HG03575 (cell line): ENCODE data around the gene GID8.

Experiments
- ATAC-seq: cut with Tn5 transposase; IDR thresholded peaks from one replicate; pipeline ENCODE4 v1.9.1; 2021; ENCODE audit not compliant: unreplicated experiment, insufficient number of reproducible peaks, low FRiP score; ENCODE audit errors: extremely low read depth

GID8 gene

DNA sequence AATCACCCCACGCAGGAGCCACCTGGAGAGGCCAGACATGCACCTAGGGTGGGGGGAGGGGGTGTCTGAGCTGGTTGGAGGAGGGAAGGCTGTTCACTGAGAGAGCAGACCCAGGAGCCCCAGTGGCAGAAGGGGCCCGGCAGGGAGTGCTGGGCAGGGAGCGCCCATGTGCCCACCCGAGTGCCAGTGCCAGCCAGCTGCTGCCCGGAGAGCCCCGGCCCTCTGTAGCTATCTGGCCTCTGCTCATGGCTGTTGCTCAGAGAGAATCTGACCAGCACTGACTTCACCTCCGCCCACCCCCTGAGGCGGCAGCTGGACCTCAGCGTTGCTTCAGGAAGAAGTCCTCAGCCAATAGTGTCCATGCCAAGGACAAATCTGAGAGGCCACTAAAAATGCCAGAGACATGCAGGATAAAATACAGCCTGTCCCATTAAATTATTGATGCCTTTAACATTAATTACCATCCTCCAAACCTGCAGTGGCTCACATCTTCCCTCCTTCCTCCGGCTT is 37.4 kb downstream of the GID8 start:
- ATAC-seq = no peak

- ATAC-seq = no peak
Observed at GRCh38 chr20:62975812-62976508, 38.0 kb downstream of the GID8 start.

DNA sequence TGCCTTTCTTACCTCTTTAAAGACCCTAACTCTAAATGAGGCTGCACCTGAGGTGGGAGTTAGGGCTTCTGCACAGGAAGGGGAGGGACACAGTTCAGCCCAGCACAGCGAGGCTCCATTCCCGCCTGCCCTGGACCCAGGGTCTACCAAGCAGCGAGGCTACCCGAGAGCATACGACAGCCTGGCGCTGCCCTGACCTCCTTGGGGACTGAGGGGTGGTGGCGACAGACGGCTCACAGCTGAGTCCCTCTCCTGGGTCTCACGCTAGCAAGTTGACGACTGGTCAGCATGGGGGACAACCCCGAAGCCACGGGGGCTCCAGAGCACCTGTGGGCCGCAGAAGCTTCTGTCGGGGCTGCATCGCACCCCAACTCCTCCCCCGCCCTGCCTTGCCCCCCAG is 38.9 kb downstream of the GID8 start:
- ATAC-seq = no peak

- ATAC-seq = no peak
Observed at GRCh38 chr20:62977613-62978560, 39.9 kb downstream of the GID8 start.

DNA sequence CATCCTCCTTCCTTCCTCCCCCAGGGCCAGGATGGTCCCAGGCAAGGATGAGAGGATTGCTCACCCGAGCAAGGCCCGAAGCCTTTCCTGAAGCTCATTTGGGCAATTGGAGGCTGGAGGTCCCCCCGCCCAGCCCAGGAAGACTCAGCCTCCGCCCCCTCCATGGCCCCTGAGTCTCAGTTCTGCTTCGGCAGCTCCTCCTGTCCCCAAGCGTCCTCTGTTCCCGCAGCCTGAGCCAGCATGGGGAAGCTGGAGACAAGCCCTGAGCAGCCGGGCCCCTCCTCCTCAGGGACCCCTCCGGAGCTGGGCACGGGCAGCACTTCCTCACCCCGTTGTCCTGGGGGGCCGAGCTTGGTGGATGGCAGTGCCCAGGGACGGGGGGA is 40.6 kb downstream of the GID8 start:
- no peak for ATAC-seq

DNA sequence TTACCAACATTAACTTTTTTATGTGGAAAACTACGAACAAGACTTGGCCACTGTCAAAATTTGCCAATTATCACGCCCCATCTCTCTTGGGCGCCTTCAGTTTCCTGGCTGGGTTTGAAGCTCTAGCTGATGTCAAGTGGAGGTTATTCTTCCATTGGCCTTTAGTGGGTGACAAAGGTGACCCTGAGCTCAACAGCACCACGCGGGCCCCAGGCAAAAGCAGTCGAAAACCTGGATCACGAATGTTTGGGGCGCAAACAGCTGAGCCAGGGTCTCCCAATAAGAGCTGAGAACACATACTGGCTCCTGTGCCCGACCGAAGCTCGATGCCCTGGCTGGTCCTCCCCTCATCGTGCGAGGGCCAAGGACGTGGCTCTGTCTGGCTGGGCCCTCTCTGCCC is 41.4 kb downstream of the GID8 start:
- ATAC-seq = no peak

DNA sequence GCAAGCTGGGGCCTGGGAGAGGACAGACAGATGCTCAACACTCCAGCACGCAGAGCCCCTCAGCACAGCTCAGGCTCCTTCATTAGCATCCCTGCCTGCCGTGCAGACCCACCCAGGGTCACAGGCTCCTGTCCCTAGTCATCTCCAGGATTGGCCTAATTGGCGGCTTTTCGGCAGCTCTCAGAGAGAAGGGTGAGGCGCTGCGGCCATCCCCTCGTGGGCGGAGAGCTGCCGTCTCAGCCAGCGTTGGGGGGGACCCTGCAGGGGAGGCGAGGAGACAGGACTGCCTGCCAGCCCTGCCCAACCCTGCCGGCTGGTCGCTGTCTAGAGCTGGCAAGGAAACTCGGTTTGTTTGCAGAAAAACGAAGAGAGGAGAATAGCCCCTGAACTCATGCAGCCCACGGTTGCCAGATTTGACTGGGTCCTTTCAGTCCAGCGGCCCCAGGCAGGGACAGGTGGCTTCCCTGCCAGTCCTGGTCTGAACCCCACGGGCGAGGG is 42.0 kb downstream of the GID8 start:
- no peak for ATAC-seq

DNA sequence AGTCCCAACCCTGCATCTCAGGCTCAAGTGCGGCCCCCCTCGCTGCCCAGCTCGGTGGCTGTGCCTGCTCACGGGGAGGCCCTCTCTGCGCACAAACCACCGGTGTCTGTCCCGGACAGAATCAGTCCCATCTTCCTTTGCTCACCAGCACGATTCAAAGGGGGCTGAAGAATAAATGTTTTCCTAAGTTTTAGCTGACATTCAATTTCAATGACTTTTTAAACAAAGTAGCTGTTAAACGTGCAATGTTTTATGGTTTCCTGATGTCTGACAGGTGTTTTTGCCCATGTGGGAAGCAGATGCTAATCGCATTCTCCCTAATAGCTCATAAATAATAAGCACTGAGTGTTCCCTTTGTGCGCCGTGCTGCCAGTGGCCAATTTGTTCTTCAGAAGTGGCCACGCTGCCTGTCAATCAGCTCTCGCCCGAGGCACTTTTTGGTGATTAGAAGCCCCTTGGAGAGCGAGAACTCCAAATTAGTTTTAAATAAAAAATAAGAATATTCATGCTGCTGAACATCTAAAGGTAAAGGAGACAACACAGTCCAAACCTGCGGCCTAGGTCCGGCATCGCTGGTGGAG is 42.5 kb downstream of the GID8 start:
- ATAC-seq = no peak

DNA sequence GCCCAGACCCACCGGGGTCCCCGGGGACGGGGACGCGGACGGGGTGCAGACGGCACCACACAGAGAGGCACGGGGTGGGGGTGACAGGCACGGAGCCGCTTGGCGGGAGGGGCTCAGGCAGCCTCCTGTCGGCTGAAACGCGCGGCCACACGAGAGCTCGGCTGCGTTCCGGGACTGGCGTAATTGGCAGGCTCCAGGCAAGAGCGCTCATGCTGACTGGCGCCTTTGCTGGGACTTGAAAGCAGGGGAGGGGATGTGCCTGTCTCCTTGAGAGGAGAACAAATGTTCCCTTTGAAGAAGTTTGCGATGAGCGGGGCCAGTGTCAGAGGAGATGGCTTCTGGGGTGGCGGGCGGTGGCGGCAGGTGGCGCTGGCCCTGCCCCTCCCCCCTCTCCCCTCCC is 43.0 kb downstream of the GID8 start:
- ATAC-seq = no peak

DNA sequence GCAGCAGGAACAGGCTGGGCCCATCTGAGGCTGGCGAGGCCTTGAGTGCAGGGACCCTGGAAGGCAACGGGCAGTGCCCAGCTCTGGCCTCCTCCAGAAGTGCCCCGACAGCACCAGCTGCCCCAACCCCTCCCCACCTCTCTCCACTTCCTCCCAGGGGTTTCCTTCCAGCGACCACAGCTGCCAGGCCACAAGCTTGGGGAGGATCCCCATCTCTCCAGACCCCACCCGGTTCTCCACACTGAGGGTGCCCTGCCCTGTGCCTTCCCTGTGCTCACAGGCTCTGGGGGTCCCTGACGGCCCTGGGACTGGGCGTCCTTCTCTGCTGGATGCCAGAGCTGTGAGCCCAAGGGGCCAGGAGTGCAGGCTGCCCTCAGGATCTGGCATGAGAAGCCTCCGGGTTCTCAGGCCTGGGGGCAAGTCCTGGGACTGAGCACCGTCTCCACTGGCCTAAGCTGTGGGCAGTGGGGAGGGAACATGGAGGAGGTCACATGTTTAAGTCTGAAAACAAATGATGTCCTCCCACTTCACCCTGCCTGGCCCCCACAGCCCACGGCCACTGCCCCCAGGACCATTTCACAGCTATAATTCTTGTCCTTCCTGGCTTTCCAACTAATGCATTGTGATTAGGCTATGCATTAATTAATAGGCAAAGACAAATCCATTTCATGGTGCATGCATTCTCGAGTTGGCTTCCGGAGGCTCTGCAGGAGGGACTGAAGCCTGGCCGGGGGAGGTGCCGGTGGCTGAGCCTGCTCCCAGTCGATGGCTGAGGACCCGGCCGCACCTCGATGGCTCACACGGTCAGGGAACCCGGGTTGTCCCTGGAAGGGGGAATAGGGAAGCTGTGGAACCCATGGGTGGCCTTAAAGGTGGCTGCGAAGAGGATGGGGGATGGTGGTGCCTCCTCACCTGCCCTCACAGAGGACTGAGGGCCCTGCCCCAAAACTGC is 44.5 kb downstream of the GID8 start:
- ATAC-seq = no peak

DNA sequence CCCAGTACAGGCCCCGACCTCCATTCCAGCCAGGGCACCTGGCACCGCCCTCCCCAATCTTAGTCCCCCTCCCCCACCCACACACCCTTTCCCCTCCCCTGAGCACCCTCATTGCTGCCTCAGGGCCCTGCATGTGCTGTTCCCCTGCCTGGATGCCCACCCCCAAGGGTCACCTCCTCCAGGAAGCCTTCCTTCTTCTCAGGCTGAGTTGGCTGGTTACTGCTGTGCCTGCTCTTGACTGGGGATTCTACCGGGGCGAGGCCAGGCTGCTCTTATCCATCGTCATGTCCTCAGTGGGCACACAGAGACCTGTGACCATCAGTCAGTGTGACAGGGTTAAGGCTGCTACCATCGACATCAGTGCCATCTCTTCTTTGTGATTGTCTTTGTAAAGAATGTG is 45.3 kb downstream of the GID8 start:
- ATAC-seq = no peak

DNA sequence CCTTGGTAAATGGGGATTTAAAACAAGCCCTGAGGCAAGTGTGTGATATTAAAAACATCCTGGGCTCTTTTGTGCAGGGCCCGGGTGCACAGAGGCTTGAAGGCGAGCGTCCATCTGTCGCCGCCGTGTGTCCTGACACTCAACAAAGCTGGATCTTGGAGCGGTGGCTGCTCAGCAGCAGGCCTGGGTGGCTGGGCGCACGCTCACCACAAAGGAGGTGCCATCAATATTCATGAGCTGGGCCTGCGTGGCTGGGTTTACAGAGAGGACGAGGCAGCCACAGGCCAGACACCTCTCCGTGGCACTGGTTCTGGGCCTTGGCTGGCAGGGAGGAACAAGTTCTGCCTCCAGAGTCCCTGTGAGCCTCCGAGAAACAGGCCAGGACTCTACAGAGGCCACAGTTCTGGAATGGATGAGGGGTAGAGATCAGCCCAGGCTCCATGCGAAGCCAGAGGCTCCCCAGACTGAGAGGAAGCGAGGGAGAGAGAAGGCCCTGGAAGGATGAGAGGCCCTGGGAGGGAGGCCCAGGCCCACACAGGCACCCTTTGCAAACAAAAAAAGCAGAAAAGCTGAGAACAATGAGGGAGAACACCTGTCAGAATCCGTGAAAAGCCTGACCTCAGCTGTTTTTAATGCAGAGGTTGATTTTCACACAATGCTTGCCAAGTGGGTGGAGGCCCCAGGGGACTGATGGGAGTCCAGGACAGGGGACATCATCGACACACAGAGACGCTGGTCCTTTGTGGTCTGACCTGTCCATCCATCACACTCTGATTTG is 46.9 kb downstream of the GID8 start:
- no peak for ATAC-seq

GRCh38 chr20:62985444-62985778 is 47.5 kb downstream of the GID8 start:
- no peak for ATAC-seq

- no peak for ATAC-seq
Observed at GRCh38 chr20:62986257-62986800, 48.4 kb downstream of the GID8 start.

DNA sequence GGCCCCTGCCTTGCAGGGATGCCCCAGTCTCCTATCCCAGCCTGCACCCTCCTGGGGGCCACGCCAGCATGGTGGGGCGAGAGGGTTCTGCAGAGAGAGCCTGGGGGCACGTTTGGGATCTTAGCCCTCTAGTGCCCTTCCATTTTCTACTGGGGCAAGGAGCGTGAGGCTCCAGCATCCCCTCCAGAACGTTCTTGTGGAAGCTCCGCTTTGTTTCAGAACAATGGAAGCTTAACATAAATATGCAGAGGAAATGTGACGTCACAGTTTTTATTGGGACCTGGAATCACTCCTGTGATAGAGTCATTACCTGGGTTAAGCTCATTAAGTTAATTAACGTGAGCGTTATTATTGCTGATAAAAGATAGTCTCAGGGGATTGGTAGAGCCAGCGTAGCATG is 49.2 kb downstream of the GID8 start:
- ATAC-seq = no peak

- ATAC-seq = no peak
Observed at GRCh38 chr20:62989201-62989601, 51.3 kb downstream of the GID8 start.

DNA sequence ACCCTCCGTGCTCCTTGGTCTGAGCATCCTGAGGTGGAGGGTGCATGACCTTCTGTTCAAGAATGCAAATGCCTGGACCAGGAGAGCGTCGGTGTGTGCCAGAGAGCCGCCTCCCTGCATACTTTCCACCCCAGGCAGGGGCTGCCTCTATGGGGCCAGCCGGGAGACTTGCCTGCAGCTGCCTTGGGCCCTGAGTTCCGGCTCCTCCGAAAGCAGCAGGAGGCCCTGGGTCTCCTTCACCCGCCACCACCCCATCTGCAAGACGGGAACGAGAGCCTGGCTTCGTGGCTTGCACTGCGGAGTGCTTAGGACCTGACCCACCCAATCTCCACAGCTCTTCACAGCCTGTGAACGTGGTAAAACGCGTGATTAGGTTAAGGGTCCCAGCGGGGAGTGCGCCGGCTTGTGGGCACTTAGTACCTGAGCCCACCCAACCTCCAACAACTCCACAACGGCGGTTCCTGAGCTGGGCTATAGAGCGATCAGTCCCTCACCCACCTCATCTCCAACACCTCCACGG is 52.4 kb downstream of the GID8 start:
- ATAC-seq = no peak
